ENCODE measurements around the gene AKT1. TPM values are rescaled to one million over a fixed set of nuclear protein-coding genes. Genes with fewer than 3 reads are reported as not detected.

The AKT1 gene
- polyA plus RNA-seq, 2 of the 4 experiments (the other 2 are of a cell fraction), result 70.2 to 93.8 TPM

DNA sequence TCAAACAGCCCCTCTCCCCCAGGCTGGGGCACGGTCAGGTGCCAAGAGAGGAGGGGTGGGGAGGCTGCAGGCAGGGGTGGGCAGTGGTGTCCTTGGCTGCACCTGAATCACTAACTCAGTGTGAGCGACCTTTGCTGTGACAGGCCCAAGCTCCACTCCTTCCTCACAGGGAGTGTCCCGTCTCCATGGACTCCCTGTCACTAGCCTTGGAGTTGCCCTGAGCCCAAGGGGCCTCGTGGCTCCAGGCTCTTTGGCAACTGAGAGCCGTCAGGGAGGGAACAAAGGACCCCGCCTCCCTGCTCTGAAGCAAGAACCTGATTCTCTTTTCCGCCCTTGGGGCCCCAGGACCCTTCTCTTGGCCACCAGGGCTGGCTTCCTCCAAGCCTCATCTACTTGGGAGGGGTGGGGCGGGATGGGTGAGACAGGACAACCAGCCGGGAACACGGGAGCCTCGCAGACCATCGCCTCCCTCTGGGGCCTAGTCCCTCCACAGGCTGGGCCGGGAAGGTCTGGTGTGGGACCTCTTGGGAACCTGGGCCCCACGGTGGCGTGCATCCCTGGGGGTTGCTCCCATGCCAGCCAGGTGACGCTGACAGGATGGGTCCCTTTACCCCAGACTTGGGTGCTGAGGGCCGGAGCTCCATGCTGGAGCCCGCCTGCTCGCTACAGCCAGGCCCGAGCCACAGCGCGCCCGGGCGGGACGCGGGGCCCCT is 72.5 kb downstream of the AKT1 start:
- peak in 1 of 2 experiments; percentile 0; a peak in 2 of 6 replicates for ATAC-seq
- Histone ChIP-seq H3K4me2 (peak overlapping the region; percentile 94), H3K27ac (peak overlapping the region in 1 of 2 experiments; percentile 92; a peak in 4 of 6 replicates), H3K9me3 (no peaks in the 10 kb centered on the region), H3K4me1 (peaks cover 46% of the 10 kb centered on the region), H3K4me3 (no peak overlapping the region; the same call in 1 of the 3 replicates)
- TF ChIP-seq POLR2AphosphoS2 (conservative IDR thresholded peaks at IDR 0.05; ENCODE audit: low read length) (no peak), ZC3H11A (IDR thresholded peaks at IDR 0.05) (no peak)
- ChIA-PET CTCF (interaction anchor here (0.6 to 6.2 kb wide), 21 partner anchors 11 to 548 kb away, joined by 3 to 65 read pairs (median 5); partner anchors contain the start of gene INF2), POLR2A (no interaction called here)
- 38% methylated on average over 13 of the region's 26 CpGs for WGBS (ENCODE audit: missing lambda C conversion rate)
- peak; percentile 28 to 45 for DNase-seq (ENCODE audit: low read depth in 1 of 2, low spot score in 1 of 2)
- no peak for FAIRE-seq

DNA sequence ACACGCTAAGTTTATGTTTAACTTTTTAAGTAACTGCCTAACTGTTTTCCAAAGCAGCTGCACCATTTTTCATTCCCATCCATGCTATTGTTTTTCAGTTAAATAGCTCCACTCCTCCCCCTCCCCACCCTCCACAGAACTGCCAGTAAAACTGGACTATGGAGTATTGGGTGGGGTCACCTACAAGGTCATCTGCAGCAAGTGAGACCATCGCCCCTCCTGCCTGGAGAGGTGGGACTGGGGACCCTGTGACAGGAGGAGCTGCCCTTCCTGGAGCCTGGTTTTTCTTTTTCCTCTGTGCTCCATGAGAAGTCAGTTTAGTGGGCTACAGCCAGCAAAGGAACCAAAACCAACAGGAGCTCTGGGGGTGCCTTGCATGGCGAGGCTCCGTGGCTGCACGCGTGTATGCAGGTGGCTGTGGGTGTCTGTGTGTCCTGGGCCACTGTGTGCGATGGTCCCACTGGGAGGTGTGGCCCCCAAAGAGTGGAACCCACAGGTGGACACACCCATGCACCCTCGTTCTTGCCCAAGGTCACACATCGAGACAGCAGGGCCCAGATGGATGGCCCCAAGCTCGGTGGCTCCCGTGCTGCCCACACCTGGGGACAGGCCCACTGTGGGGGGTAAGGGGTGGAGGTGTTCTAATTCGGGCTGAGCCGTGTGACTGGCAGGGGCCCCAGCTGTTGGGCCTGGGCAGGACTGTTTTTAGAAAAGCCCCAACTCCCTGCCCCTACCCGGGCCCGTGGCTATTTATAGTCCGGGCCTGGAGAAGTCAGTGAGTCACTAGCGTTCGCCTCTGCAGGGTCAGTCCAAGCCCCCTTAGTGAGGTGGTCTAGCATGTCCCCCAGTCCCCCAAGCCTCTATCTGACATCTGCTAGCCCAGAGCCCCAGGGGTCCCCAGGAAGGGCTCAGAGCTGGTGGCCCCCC is 73.8 kb downstream of the AKT1 start:
- 67% methylated on average over 16 of the region's 18 CpGs for WGBS (ENCODE audit: missing lambda C conversion rate)
- Histone ChIP-seq H3K9me3 (no peaks in the 10 kb centered on the region), H3K4me1 (peaks cover 43% of the 10 kb centered on the region), H3K27ac (no peak overlapping the region), H3K4me3 (no peak overlapping the region), H3K4me2 (no peak overlapping the region)
- no peak for FAIRE-seq
- no peak for TF ChIP-seq EP300 (IDR thresholded peaks at IDR 0.05)
- no peak for ATAC-seq
- ChIA-PET POLR2A (no interaction called here), CTCF (interaction anchor here (0.6 to 6.2 kb wide), 14 partner anchors 10 to 104 kb away, joined by 3 to 65 read pairs (median 9); partner anchors contain the start of gene INF2)
- DNase-seq (ENCODE audit: low read depth in 1 of 2, low spot score in 1 of 2), result no peak

Other genes starting within 250 kb of the AKT1 start
- not detected in 2 replicates for gene C14orf180, start 216.0 kb downstream of the AKT1 start, polyA plus RNA-seq (2011; rRNA removed)
- gene C14orf180, start 216.0 kb downstream of the AKT1 start, polyA plus RNA-seq (2017; fragmentation: RNase III; extraction: RNeasy Plus Mini Kit Qiagen cat#74134 plus additional on column Dnase treatment), result not detected in 3 replicates
- 0.20 TPM in 1 of 2 replicates, not detected in the other for gene TMEM179, start 191.0 kb downstream of the AKT1 start, polyA plus RNA-seq (2011; rRNA removed)
- 0.50 to 0.79 TPM (median 0.63 TPM) in 3 replicates for gene TMEM179, start 191.0 kb downstream of the AKT1 start, polyA plus RNA-seq (2017; fragmentation: RNase III; extraction: RNeasy Plus Mini Kit Qiagen cat#74134 plus additional on column Dnase treatment)
- 23.6 and 24.7 TPM in 2 replicates for gene INF2, start 106.1 kb downstream of the AKT1 start, polyA plus RNA-seq (2011; rRNA removed)
- 71.2 to 76.6 TPM (median 72.0 TPM) in 3 replicates for gene INF2, start 106.1 kb downstream of the AKT1 start, polyA plus RNA-seq (2017; fragmentation: RNase III; extraction: RNeasy Plus Mini Kit Qiagen cat#74134 plus additional on column Dnase treatment)
- gene ADSS1, start 71.5 kb downstream of the AKT1 start, polyA plus RNA-seq (2011; rRNA removed), result 8.8 and 10.1 TPM in 2 replicates
- gene ADSS1, start 71.5 kb downstream of the AKT1 start, polyA plus RNA-seq (2017; fragmentation: RNase III; extraction: RNeasy Plus Mini Kit Qiagen cat#74134 plus additional on column Dnase treatment), result 6.2 to 8.3 TPM (median 7.4 TPM) in 3 replicates
- 90.0 and 94.2 TPM in 2 replicates for gene SIVA1, start 42.6 kb downstream of the AKT1 start, polyA plus RNA-seq (2011; rRNA removed)
- gene SIVA1, start 42.6 kb downstream of the AKT1 start, polyA plus RNA-seq (2017; fragmentation: RNase III; extraction: RNeasy Plus Mini Kit Qiagen cat#74134 plus additional on column Dnase treatment), result 157 to 169 TPM (median 163 TPM) in 3 replicates
- gene ZBTB42, start 5.4 kb upstream of the AKT1 start, polyA plus RNA-seq (2011; rRNA removed), result 1.6 and 2.1 TPM in 2 replicates
- gene ZBTB42, start 5.4 kb upstream of the AKT1 start, polyA plus RNA-seq (2017; fragmentation: RNase III; extraction: RNeasy Plus Mini Kit Qiagen cat#74134 plus additional on column Dnase treatment), result 2.3 to 3.1 TPM (median 2.6 TPM) in 3 replicates
- gene CEP170B, start 69.5 kb upstream of the AKT1 start, polyA plus RNA-seq (2011; rRNA removed), result 3.9 and 4.5 TPM in 2 replicates
- 13.1 to 14.3 TPM (median 13.5 TPM) in 3 replicates for gene CEP170B, start 69.5 kb upstream of the AKT1 start, polyA plus RNA-seq (2017; fragmentation: RNase III; extraction: RNeasy Plus Mini Kit Qiagen cat#74134 plus additional on column Dnase treatment)
- gene PLD4, start 129.1 kb upstream of the AKT1 start, polyA plus RNA-seq (2011; rRNA removed), result 0.01 TPM in 2 replicates
- gene PLD4, start 129.1 kb upstream of the AKT1 start, polyA plus RNA-seq (2017; fragmentation: RNase III; extraction: RNeasy Plus Mini Kit Qiagen cat#74134 plus additional on column Dnase treatment), result 0.01 TPM in 2 of 3 replicates, not detected in the other
- 43.7 and 56.7 TPM in 2 replicates for gene AHNAK2, start 182.6 kb upstream of the AKT1 start, polyA plus RNA-seq (2011; rRNA removed)
- gene AHNAK2, start 182.6 kb upstream of the AKT1 start, polyA plus RNA-seq (2017; fragmentation: RNase III; extraction: RNeasy Plus Mini Kit Qiagen cat#74134 plus additional on column Dnase treatment), result 34.4 to 46.5 TPM (median 43.3 TPM) in 3 replicates
- 11.3 and 11.5 TPM in 2 replicates for gene CLBA1, start 190.0 kb upstream of the AKT1 start, polyA plus RNA-seq (2011; rRNA removed)
- 10.7 to 12.5 TPM (median 12.0 TPM) in 3 replicates for gene CLBA1, start 190.0 kb upstream of the AKT1 start, polyA plus RNA-seq (2017; fragmentation: RNase III; extraction: RNeasy Plus Mini Kit Qiagen cat#74134 plus additional on column Dnase treatment)
- 19.5 and 24.2 TPM in 2 replicates for gene CDCA4, start 225.3 kb upstream of the AKT1 start, polyA plus RNA-seq (2011; rRNA removed)
- 25.9 to 28.0 TPM (median 26.9 TPM) in 3 replicates for gene CDCA4, start 225.3 kb upstream of the AKT1 start, polyA plus RNA-seq (2017; fragmentation: RNase III; extraction: RNeasy Plus Mini Kit Qiagen cat#74134 plus additional on column Dnase treatment)